COLO668 (cell line): ENCODE measurements around the gene ARHGEF12.

ENCODE experiments used
- DNase-seq: peaks from one replicate; lab custom pipeline; 2025; ENCODE audit not compliant: unreplicated experiment; lab: John Stamatoyannopoulos, UW

The ARHGEF12 gene

GRCh38 chr11:120536091-120536796 lies 200.0 kb downstream of the ARHGEF12 start:
- no peak for DNase-seq

GRCh38 chr11:120536797-120537169 lies 200.6 kb downstream of the ARHGEF12 start:
- DNase-seq, result no peak

DNA sequence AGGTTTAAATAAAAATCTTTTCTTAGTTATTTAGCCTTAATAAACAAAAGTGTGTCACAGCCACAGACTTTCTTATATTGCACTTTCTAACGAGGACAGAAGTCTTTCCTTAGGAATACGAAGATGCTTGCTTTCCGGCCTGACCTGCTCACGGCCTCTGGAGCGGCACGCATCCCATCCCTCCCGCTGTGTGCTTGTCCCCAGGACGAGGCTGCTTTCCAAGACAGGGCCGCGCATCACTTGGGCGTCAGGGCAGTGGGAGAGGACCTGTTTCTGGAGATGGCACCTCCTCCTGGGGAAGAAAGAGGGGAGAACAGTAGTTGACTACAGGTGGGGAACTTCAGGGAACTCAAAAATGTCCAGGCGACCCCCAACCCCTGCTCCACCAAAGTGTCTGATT lies 201.8 kb downstream of the ARHGEF12 start:
- DNase-seq, result no peak

DNA sequence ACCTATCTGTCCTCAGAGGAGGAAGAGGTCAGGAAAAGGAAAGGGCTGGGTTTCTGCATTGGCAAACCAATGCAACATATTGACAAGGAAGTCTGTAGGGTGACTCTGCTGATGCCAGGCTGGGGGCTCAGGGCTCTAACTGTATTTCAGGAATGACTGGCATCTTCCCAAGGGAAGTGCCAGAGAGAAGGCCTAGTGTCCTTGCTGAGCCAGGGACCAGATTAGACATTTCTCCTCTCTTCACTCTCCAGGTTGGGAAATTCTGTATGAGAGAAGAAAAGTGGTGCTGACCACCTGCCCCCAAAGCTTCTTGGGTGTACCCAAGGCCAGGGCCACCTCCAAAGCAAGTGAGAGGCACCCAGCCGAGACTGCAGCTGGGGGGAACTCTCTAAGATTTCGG lies 202.5 kb downstream of the ARHGEF12 start:
- no peak for DNase-seq
